Esophagus muscularis mucosa (tissue), 4 donors: ENCODE results near the gene DGKG.

ENCODE experiments used
- EP300 ChIP-seq: sonication (generic); formaldehyde crosslinking; IDR thresholded peaks from one replicate; pipeline ENCODE4 v1.6.1; 2017; ENCODE audit warnings: antibody characterized with exemption
- POLR2A ChIP-seq: fragments of 450-650 bp; IDR thresholded peaks from one replicate; pipeline ENCODE4 v1.6.1; 2017; ENCODE audit warnings: antibody characterized with exemption, moderate library complexity, mild to moderate bottlenecking, low read depth
- POLR2AphosphoS5 ChIP-seq, 2 donors: sonication (generic); formaldehyde crosslinking; IDR thresholded peaks; one replicate each; pipeline ENCODE4 v1.6.1; 2017; ENCODE audit warnings: antibody characterized with exemption in 2 of 2
- TF ChIP-seq, protein P1 (sequence below), 3 experiments: fragments of 200-600 bp in 2 of 3; fragments of 450-650 bp in 1 of 3; sonication (generic) in 2 of 3; IDR thresholded peaks; one replicate each; pipeline ENCODE4 v1.5.1; 2017 to 2019; ENCODE audit warnings: antibody characterized with exemption in 3 of 3, mild to moderate bottlenecking in 2 of 3, moderate library complexity in 1 of 3

DNA sequence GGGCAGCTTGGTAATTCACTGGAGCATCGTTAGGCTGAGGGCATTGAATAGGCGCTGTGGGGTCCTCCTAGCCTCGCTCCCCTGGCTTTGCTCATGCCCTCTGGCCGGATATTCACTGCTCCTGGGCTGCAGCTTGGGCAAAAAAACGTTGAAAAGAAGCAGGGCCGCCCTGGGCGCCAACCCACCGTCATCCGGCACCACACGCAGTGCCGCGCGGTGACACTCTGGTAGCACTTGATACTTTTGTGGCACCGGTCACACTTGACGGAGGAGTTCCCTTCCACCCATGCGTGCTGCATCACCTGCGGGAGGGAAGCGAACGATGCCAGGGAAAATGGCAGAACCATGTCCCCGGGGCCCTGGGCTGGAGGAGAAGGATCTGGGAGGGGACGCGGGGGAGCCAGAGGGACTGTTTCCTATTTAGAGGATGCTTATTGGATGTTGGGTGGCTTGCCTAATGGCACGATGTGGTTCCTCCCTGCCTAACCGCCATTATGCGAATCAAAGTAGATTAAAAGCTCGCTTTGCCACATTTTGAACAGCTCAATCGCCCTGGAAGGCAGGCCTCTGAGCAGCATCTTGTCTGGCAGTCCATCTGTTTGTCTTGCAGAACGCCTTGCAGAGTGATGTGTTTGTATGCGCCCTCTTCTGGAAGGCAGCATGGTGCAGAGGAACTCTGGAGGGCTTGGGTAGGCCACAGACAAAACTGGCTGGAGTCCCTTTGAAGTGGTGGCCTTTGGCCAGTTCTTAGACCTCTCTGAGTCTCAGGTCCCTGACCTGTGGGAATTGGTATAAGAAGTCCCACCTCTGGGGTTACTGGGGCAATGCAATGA, 93.2 kb downstream of the DGKG start:
- TF ChIP-seq, protein P1, sequence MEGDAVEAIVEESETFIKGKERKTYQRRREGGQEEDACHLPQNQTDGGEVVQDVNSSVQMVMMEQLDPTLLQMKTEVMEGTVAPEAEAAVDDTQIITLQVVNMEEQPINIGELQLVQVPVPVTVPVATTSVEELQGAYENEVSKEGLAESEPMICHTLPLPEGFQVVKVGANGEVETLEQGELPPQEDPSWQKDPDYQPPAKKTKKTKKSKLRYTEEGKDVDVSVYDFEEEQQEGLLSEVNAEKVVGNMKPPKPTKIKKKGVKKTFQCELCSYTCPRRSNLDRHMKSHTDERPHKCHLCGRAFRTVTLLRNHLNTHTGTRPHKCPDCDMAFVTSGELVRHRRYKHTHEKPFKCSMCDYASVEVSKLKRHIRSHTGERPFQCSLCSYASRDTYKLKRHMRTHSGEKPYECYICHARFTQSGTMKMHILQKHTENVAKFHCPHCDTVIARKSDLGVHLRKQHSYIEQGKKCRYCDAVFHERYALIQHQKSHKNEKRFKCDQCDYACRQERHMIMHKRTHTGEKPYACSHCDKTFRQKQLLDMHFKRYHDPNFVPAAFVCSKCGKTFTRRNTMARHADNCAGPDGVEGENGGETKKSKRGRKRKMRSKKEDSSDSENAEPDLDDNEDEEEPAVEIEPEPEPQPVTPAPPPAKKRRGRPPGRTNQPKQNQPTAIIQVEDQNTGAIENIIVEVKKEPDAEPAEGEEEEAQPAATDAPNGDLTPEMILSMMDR (IDR thresholded peaks at IDR 0.05): no peak
- no peak for TF ChIP-seq POLR2A
- no peak for TF ChIP-seq EP300
- no peak for TF ChIP-seq POLR2AphosphoS5 (IDR thresholded peaks at IDR 0.05)
